Suprapubic skin (tissue), 4 donors: ENCODE data around the gene NUMA1.

Experiments used
- CTCF ChIP-seq, 2 donors: fragments of 200-600 bp in 1 of 2; fragments of 450-650 bp in 1 of 2; sonication (generic) in 1 of 2; IDR thresholded peaks; one replicate each; pipeline ENCODE4 v1.5.1; 2016 to 2019; ENCODE audit warnings: antibody characterized with exemption in 2 of 2, mild to moderate bottlenecking in 1 of 2, moderate library complexity in 1 of 2
- EP300 ChIP-seq: sonication (generic); formaldehyde crosslinking; IDR thresholded peaks from one replicate; pipeline ENCODE4 v1.6.1; 2017; ENCODE audit warnings: antibody characterized with exemption
- POLR2A ChIP-seq, 2 donors: fragments of 450-650 bp; IDR thresholded peaks; one replicate each; pipeline ENCODE4 v1.6.1; 2017; ENCODE audit warnings: antibody characterized with exemption in 2 of 2, mild to moderate bottlenecking in 2 of 2, moderate library complexity in 2 of 2
- POLR2AphosphoS5 ChIP-seq, 3 donors: sonication (generic); formaldehyde crosslinking; IDR thresholded peaks; one replicate each; pipeline ENCODE4 v1.6.1; 2017; ENCODE audit warnings: antibody characterized with exemption in 3 of 3

- TF ChIP-seq POLR2AphosphoS5 (IDR thresholded peaks at IDR 0.05) (no peak), EP300 (no peak), CTCF (IDR thresholded peaks at IDR 0.05) (no peak), POLR2A (IDR thresholded peaks at IDR 0.05) (no peak)
Measured at GRCh38 chr11:72012091-72012630, 68.2 kb downstream of the NUMA1 start.
